ENCODE results near the gene PDE6C.

DNA sequence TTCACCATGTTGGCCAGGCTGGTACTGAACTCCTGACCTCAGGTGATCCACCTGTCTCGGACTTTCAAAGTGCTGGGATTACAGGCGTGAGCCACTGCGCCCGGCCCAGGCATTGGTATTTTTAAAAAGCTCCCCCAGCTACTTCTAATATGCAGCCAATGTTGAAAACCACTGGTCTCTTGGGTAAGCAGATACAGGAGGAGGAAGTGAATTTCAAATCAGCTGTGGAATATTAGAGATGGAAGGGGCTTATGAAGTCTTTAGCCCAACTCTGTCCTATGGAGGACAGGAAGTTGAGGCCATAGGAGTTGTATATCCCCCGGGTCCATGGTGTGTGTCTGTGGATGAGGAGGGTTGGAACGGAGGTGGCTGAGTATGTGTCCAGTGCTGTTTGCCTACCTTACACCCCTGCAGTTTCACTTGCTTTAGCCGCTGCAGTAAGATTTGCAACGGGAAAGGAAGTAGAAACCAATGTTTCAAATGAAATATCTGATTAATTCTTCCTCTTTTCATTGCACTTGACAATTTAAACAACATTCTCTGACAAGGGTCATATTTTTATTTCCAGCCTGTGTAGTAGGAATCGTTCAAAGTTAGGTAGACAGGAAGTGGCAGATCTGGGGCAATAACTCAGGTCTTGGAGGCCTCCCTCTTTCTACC, 3.4 kb downstream of the PDE6C start:
- TF ChIP-seq CTCF (IDR thresholded peaks at IDR 0.05) (no peak), POLR2A (IDR thresholded peaks at IDR 0.05) (no peak)
